Measurements from ENCODE around the gene UBR3.
"Not testable (repeated sequence)": the region's sequence is repeated elsewhere in the genome, so short reads cannot be mapped to it uniquely, and the experiment has no call there.

The UBR3 gene

GRCh38 chr2:169866230-169866629 lies 39.0 kb downstream of the UBR3 start:
- not testable (repeated sequence) for DNase-seq (ENCODE audit: low read depth in 2 of 2)

GRCh38 chr2:169867579-169867978 lies 40.3 kb downstream of the UBR3 start:
- DNase-seq (ENCODE audit: low read depth in 2 of 2): no peak

GRCh38 chr2:169868951-169869350 lies 41.7 kb downstream of the UBR3 start:
- no peak for DNase-seq (ENCODE audit: low read depth in 2 of 2)

- DNase-seq (ENCODE audit: low read depth in 2 of 2): not testable (repeated sequence)
These were observed 44.1 kb downstream of the UBR3 start for GRCh38 chr2:169871369-169871768.

GRCh38 chr2:169871994-169872393 lies 44.7 kb downstream of the UBR3 start:
- DNase-seq (ENCODE audit: low read depth in 2 of 2): no peak

- DNase-seq (ENCODE audit: low read depth in 2 of 2): no peak
These were observed 50.1 kb downstream of the UBR3 start for GRCh38 chr2:169877398-169877797.

GRCh38 chr2:169887120-169887519 lies 59.9 kb downstream of the UBR3 start:
- DNase-seq (ENCODE audit: low read depth in 2 of 2): no peak

- DNase-seq (ENCODE audit: low read depth in 2 of 2): no peak
These were observed 64.5 kb downstream of the UBR3 start for GRCh38 chr2:169891593-169892298.

GRCh38 chr2:169892951-169893350 lies 65.7 kb downstream of the UBR3 start:
- DNase-seq (ENCODE audit: low read depth in 2 of 2): no peak

GRCh38 chr2:169895294-169895985 lies 68.2 kb downstream of the UBR3 start:
- DNase-seq (ENCODE audit: low read depth in 2 of 2): no peak

- no peak for DNase-seq (ENCODE audit: low read depth in 2 of 2)
These were observed 70.6 kb downstream of the UBR3 start for GRCh38 chr2:169897834-169898233.

GRCh38 chr2:169900103-169900502 lies 72.8 kb downstream of the UBR3 start:
- DNase-seq (ENCODE audit: low read depth in 2 of 2): not testable (repeated sequence)

- no peak for DNase-seq (ENCODE audit: low read depth in 2 of 2)
These were observed 73.4 kb downstream of the UBR3 start for GRCh38 chr2:169900686-169901085.

- DNase-seq (ENCODE audit: low read depth in 2 of 2): no peak
These were observed 79.5 kb downstream of the UBR3 start for GRCh38 chr2:169906731-169907130.

GRCh38 chr2:169909376-169909775 lies 82.1 kb downstream of the UBR3 start:
- no peak for DNase-seq (ENCODE audit: low read depth in 2 of 2)

- DNase-seq (ENCODE audit: low read depth in 2 of 2): no peak
These were observed 83.0 kb downstream of the UBR3 start for GRCh38 chr2:169910109-169910799.

- no peak for DNase-seq (ENCODE audit: low read depth in 2 of 2)
These were observed 83.9 kb downstream of the UBR3 start for GRCh38 chr2:169911119-169911518.

- no peak for DNase-seq (ENCODE audit: low read depth in 2 of 2)
These were observed 89.4 kb downstream of the UBR3 start for GRCh38 chr2:169916623-169917022.

- DNase-seq (ENCODE audit: low read depth in 2 of 2): no peak
These were observed 96.7 kb downstream of the UBR3 start for GRCh38 chr2:169923977-169924376.

- DNase-seq (ENCODE audit: low read depth in 2 of 2): no peak
These were observed 98.7 kb downstream of the UBR3 start for GRCh38 chr2:169925968-169926367.

GRCh38 chr2:169928463-169928864 lies 101.2 kb downstream of the UBR3 start:
- DNase-seq (ENCODE audit: low read depth in 2 of 2): no peak

- DNase-seq (ENCODE audit: low read depth in 2 of 2): no peak
These were observed 106.0 kb downstream of the UBR3 start for GRCh38 chr2:169933124-169933711.
